Measurements from ENCODE around the gene ITPRID2.
"Not testable (repeated sequence)": the region's sequence is repeated elsewhere in the genome, so short reads cannot be mapped to it uniquely, and the experiment has no call there.

Gene ITPRID2

DNA sequence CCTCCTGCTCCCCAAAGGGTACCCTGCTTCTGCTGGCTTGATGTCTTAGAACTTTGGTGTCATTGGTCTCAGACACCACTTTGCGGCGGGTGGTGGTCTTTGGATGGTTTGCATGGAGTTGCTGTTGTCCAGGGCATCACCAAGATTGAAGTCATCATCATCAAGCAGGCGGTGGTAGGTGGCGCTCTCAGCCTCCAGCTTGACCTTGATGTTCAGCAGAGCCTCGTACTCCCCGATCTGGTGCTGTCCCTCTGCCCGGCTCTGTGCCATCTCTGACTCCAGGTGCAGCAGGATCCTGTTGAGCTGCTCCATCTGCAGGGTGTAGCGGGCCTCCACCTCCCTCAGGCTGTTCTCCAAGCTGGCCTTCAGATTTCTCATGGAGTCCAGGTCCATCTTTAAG, 69.6 kb downstream of the ITPRID2 start:
- not testable (repeated sequence) for DNase-seq (ENCODE audit: low spot score)

DNA sequence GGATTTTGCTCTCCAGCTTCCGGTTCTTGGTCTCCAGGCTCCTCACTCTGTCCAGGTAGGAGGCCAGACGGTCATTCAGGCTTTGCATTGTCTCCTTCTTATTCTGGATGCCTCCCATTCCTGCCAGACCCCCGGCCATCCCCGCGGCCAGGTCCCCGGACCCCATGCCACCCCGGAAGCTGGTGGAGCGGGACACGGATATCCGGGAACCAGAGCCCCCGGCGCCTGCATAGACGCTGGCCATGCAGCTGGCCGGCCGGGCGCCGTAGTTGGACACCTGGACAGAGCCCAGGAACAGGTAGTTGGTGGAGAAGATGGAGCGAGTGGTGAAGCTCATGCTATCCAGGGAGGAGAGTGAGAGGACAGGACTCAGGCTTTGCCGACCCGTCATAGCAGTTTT, 70.6 kb downstream of the ITPRID2 start:
- DNase-seq (ENCODE audit: low spot score) = no peak

DNA sequence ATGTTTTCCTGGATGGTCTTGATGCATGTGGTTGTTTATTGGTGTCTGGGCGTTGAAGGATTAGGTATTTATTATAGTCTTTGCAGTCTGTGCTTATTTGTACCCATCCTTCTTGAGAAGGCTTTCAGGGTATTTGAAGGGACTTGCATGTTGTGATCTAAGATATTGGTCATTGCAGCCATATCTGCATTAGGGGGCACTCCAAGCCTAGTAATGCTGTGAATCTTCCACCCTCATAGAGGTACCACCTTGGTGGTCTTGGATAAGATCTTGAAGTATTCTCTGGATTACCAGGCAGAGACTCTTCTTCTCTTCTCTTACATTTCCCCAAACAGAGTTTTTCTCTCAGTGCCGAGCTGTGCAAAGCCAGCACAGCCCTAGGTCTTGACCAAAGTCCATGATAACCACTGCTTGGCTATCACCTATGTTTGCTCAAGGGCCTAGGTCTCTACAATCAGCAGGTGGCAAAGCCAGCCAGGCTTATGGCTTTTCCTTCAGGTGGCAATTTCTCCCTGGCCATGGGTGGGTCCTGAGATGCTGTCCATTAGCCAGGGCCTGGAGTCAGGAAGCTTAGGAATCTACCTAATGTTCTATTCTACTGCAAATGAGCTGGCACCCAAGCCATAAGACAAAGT, 78.7 kb downstream of the ITPRID2 start:
- no peak for DNase-seq (ENCODE audit: low spot score)

DNA sequence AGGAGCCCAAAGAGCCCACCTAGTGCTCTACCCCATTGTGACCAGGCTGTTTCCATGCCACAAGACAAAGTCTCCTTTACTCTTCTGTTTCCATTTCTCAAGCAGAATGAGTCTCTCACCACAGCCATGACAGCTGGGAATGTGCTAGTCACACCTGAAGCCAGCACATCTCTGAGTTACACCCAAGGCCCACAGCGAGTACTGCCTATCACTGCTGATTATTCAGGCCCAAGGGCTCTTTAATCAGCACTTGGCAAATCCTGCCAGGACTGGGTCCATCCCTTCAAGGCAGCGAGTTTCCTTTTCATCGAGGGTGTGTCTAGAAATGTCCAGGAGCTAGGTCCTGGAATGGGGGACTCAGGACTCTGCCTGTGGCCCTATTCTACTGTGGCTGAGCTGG, 79.5 kb downstream of the ITPRID2 start:
- DNase-seq (ENCODE audit: low spot score) = no peak

DNA sequence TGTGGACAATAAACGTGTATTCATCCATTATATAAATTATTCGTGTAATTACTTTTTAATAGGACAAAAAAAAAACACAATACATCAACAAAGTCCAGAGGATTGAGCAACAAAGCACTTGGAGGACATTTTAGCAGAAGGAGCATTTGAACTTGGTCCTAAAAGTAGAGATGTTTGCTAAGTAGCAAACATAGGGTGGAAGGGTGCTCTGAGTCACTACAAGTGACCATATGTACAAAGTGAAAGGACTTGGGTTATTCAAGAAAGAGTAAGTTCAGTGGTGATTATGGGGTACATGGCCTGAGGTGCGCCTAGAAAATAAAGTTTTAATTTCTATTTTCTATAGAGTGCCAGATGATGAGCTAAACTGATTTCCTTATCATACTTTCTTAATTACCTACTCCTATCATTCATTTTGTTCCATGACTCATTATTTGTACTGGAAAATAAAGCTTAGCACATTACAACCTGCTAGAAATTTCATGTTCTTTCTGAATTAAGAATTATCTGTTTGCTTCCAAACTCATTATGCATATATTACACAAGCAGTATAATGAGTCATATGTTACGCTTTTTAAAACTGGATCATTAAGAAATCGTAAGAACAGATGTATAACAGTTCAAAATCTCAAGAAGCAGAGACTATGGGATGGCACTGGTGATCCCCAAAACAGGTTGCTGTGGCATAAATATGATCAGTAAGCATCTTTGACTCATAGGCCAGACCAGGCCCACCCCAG, 81.1 kb downstream of the ITPRID2 start:
- no peak for DNase-seq (ENCODE audit: low spot score)

DNA sequence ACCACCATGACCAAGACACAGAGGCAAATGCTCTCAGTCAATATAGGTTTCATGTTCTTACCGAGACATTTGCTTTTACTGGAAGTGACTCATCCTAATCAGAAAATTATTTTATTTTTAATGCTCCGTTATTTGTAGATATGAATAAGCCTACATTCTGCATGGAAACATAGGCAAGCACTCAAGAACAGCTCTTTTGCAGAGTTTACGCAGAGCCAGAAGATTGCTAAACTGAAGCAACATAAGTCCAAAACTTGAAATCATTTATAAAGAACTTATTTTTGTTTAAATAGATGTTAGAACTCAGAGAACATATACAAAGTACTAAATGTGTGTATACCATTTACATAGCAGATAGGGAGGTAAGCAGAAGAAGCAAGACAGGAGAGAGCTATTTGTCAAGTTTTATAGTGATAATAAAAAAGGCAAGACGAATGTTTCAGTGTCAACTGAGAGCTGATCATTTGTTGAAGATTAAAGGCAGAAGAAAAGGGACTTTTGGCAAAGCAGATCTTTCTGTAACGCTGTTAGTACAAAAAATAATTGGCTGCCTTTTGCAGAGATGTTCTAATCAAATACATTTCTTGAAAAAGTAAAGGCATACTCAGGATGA, 81.7 kb downstream of the ITPRID2 start:
- no peak for DNase-seq (ENCODE audit: low spot score)

DNA sequence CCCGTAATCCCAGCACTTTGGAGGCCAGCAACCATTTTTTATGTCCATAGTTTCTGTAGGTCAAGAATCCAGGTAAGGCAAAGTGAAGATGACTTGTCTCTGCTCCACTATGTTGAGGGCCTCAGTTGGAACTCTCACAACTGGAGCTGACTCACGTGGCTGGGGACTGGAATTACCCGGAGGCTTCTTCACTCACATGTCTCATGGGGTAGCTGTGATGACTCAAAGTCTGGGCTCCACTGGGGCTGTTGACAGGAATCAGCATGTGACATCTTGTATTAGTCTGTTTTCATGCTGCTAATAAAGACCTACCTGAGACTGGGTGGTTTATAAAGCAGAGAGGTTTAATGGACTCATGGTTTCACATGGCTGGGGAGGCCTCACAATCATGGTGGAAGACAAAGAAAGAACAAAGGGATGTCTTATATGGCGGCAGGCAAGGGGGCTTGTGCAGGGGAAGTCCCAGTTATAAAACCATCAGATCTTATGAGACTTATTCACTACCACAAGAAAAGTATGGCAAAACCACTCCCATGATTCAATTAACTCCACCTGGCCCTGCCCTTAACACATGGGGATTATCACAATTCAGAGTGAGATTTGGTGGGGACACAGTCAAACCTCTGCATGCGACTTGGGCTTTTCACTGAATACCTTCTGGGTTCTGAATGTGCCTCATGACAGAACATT, 86.3 kb downstream of the ITPRID2 start:
- no peak for DNase-seq (ENCODE audit: low spot score)

DNA sequence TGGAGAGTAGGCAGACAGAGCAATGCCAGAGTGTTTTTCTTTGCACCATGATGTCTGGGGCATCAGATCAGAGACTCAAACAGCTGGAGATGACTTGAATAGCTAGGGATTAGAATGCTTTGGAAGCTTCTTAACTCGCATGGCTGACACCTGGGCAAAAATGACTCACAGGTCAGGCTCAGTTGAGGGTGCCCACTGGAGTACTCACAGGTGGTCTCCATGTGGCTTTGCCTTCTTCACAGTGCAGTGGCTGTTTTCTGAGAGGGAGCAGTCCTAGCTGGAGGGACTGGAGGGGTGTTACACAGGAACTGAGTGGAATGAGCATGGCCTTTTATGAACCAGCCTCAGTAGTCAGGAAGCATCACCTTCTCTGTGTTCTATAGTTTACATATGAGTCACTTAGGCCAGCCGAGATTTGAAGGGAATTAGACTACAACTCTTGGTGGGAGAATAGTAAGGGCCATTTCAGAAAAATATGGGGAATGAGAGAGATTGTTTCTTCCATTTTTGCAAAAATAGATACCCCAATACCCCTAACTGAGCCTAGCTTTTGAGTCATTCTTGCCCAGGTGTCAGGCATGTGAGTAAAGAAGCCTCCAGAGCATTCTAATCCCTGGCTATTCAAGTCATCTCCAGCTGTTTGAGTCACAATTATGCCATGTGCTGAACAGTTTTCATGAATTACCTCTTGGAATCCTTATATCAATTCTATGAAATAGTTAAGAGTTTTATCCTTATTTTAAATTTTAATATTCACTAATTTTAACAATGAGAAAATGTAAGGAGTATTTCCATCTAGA, 87.0 kb downstream of the ITPRID2 start:
- no peak for DNase-seq (ENCODE audit: low spot score)
